HEK293 (cell line): ENCODE measurements around the gene HSPB6.

ENCODE experiments used
- CTCF ChIA-PET: fragments of 350-600 bp; formaldehyde crosslinking; extraction: SDS; loops from one replicate; lab custom pipeline; 2021; ENCODE audit warnings: antibody characterized with exemption; lab: Yijun Ruan, JAX
- POLR2A ChIA-PET: fragments of 300-600 bp; formaldehyde crosslinking; extraction: SDS; loops from one replicate; lab custom pipeline; 2020; ENCODE audit warnings: antibody characterized with exemption, inconsistent platforms; lab: Yijun Ruan, JAX
- H3K27ac ChIP-seq: fragments of 200-500 bp; sonication (Bioruptor generic); 2 replicates; pipeline ENCODE4 v1.5.1; 2014; ENCODE audit warnings: low read depth, low read length, control low read depth, inconsistent platforms; ENCODE audit errors: extremely low read depth
- H3K36me3 ChIP-seq, 2 experiments: fragments of 200-500 bp in 1 of 2; sonication (Bioruptor generic) in 1 of 2; 1 replicate in 1 of 2; 2 replicates in 1 of 2; pipeline ENCODE4 v1.5.1; 2014 to 2017; ENCODE audit warnings: inconsistent platforms in 2 of 2, low read length in 2 of 2; ENCODE audit not compliant: control insufficient read depth in 2 of 2, insufficient read depth in 1 of 2
- H3K4me1 ChIP-seq: fragments of 200-500 bp; sonication (Bioruptor generic); 2 replicates; pipeline ENCODE4 v1.5.1; 2014; ENCODE audit warnings: mild to moderate bottlenecking, low read length, inconsistent platforms; ENCODE audit not compliant: control insufficient read depth, insufficient read depth
- H3K4me3 ChIP-seq: 2 replicates; pipeline ENCODE4 v1.5.1; 2011; ENCODE audit warnings: low read depth, mild to moderate bottlenecking, control low read depth, low read length, moderate library complexity
- H3K9me3 ChIP-seq: fragments of 200-500 bp; sonication (Bioruptor generic); 2 replicates; pipeline ENCODE4 v1.5.1; 2014; ENCODE audit warnings: low read depth, low read length, inconsistent platforms; ENCODE audit not compliant: control insufficient read depth, insufficient read depth
- ATF2 ChIP-seq: fragments of 450-650 bp; formaldehyde crosslinking; IDR thresholded peaks from 2 replicates; pipeline ENCODE4 v1.5.1; 2016; ENCODE audit warnings: missing biosample characterization, missing genetic modification characterization, low read depth
- GLIS1 ChIP-seq: fragments of 450-650 bp; formaldehyde crosslinking; IDR thresholded peaks from 2 replicates; pipeline ENCODE4 v1.5.1; 2016; ENCODE audit warnings: missing biosample characterization, missing genetic modification characterization
- HOXD13 ChIP-seq: sonication (generic); formaldehyde crosslinking; IDR thresholded peaks from 2 replicates; pipeline ENCODE4 v1.8.0; 2022; ENCODE audit warnings: missing genetic modification reagents, borderline replicate concordance
- KLF17 ChIP-seq: fragments of 450-650 bp; formaldehyde crosslinking; IDR thresholded peaks from 2 replicates; pipeline ENCODE4 v1.5.1; 2016; ENCODE audit warnings: missing biosample characterization, missing genetic modification characterization
- SP7 ChIP-seq: fragments of 450-650 bp; formaldehyde crosslinking; IDR thresholded peaks from 2 replicates; pipeline ENCODE4 v1.5.1; 2016; ENCODE audit warnings: missing biosample characterization, missing genetic modification characterization
- YY1 ChIP-seq: fragments of 450-650 bp; formaldehyde crosslinking; IDR thresholded peaks from 2 replicates; pipeline ENCODE4 v1.5.1; 2018; ENCODE audit warnings: missing biosample characterization, missing genetic modification characterization
- ZNF10 ChIP-seq: fragments of 450-650 bp; formaldehyde crosslinking; IDR thresholded peaks from 2 replicates; pipeline ENCODE4 v1.5.1; 2017; ENCODE audit warnings: missing biosample characterization, missing genetic modification characterization
- ZNF184 ChIP-seq: fragments of 450-650 bp; IDR thresholded peaks from 2 replicates; pipeline ENCODE4 v1.5.1; 2018; ENCODE audit warnings: missing biosample characterization, mild to moderate bottlenecking, missing genetic modification characterization
- ZNF302 ChIP-seq: fragments of 450-650 bp; formaldehyde crosslinking; IDR thresholded peaks from 2 replicates; pipeline ENCODE4 v1.5.1; 2016; ENCODE audit warnings: missing biosample characterization, missing genetic modification characterization, low read depth
- ZNF335 ChIP-seq: fragments of 450-650 bp; formaldehyde crosslinking; conservative IDR thresholded peaks from 2 replicates; pipeline ENCODE4 v1.5.1; 2016; ENCODE audit warnings: missing biosample characterization, missing genetic modification characterization
- ZNF473 ChIP-seq: fragments of 450-650 bp; formaldehyde crosslinking; IDR thresholded peaks from 2 replicates; pipeline ENCODE4 v1.5.1; 2017; ENCODE audit warnings: missing biosample characterization, missing genetic modification characterization
- ZNF48 ChIP-seq: fragments of 450-650 bp; formaldehyde crosslinking; IDR thresholded peaks from 2 replicates; pipeline ENCODE4 v1.5.1; 2016; ENCODE audit warnings: missing biosample characterization, missing genetic modification characterization
- ZNF513 ChIP-seq: fragments of 450-650 bp; IDR thresholded peaks from 2 replicates; pipeline ENCODE4 v1.5.1; 2018; ENCODE audit warnings: missing biosample characterization, missing genetic modification characterization
- ZNF521 ChIP-seq: fragments of 450-650 bp; formaldehyde crosslinking; IDR thresholded peaks from 2 replicates; pipeline ENCODE4 v1.5.1; 2017; ENCODE audit warnings: missing biosample characterization, mild to moderate bottlenecking, missing genetic modification characterization
- ZNF530 ChIP-seq: fragments of 450-650 bp; formaldehyde crosslinking; IDR thresholded peaks from 2 replicates; pipeline ENCODE4 v1.5.1; 2016; ENCODE audit warnings: low read depth, missing biosample characterization, missing genetic modification characterization
- ZNF549 ChIP-seq: fragments of 450-650 bp; IDR thresholded peaks from 2 replicates; pipeline ENCODE4 v1.5.1; 2018; ENCODE audit warnings: missing biosample characterization, missing genetic modification characterization, mild to moderate bottlenecking, inconsistent platforms, moderate library complexity
- ZNF561 ChIP-seq: fragments of 450-650 bp; IDR thresholded peaks from 2 replicates; pipeline ENCODE4 v1.5.1; 2018; ENCODE audit warnings: missing biosample characterization, missing genetic modification characterization, borderline replicate concordance
- ZNF571 ChIP-seq: fragments of 450-650 bp; formaldehyde crosslinking; IDR thresholded peaks from 2 replicates; pipeline ENCODE4 v1.5.0; 2017; ENCODE audit warnings: missing biosample characterization, missing genetic modification characterization
- ZNF596 ChIP-seq: fragments of 450-650 bp; IDR thresholded peaks from 2 replicates; pipeline ENCODE4 v1.5.0; 2018; ENCODE audit warnings: missing biosample characterization, mild to moderate bottlenecking, missing genetic modification characterization, moderate library complexity
- ZNF654 ChIP-seq: fragments of 450-650 bp; formaldehyde crosslinking; IDR thresholded peaks from 2 replicates; pipeline ENCODE4 v1.5.1; 2016; ENCODE audit warnings: low read depth, missing biosample characterization, missing genetic modification characterization
- ZNF670 ChIP-seq: fragments of 450-650 bp; formaldehyde crosslinking; IDR thresholded peaks from 2 replicates; pipeline ENCODE4 v1.5.1; 2016; ENCODE audit warnings: missing biosample characterization, missing genetic modification characterization, low read depth
- ZNF837 ChIP-seq: fragments of 450-650 bp; formaldehyde crosslinking; IDR thresholded peaks from 2 replicates; pipeline ENCODE4 v1.5.1; 2016; ENCODE audit warnings: missing biosample characterization, missing genetic modification characterization
- ZSCAN4 ChIP-seq: fragments of 450-650 bp; formaldehyde crosslinking; IDR thresholded peaks from 2 replicates; pipeline ENCODE4 v1.5.1; 2017; ENCODE audit warnings: missing biosample characterization, missing genetic modification characterization
- TF ChIP-seq, protein P1 (sequence below): fragments of 450-650 bp; formaldehyde crosslinking; IDR thresholded peaks from 2 replicates; pipeline ENCODE4 v1.5.1; 2016; ENCODE audit warnings: missing biosample characterization, missing genetic modification characterization
- TF ChIP-seq, protein P2 (sequence below): fragments of 450-650 bp; formaldehyde crosslinking; IDR thresholded peaks from 2 replicates; pipeline ENCODE4 v1.5.1; 2017; ENCODE audit warnings: missing biosample characterization, mild to moderate bottlenecking, missing genetic modification characterization, moderate library complexity
- TF ChIP-seq, protein P3 (sequence below): fragments of 450-650 bp; formaldehyde crosslinking; optimal IDR thresholded peaks from 2 replicates; pipeline ENCODE3; 2016; ENCODE audit warnings: missing biosample characterization, mild to moderate bottlenecking, missing genetic modification characterization

Gene HSPB6

DNA sequence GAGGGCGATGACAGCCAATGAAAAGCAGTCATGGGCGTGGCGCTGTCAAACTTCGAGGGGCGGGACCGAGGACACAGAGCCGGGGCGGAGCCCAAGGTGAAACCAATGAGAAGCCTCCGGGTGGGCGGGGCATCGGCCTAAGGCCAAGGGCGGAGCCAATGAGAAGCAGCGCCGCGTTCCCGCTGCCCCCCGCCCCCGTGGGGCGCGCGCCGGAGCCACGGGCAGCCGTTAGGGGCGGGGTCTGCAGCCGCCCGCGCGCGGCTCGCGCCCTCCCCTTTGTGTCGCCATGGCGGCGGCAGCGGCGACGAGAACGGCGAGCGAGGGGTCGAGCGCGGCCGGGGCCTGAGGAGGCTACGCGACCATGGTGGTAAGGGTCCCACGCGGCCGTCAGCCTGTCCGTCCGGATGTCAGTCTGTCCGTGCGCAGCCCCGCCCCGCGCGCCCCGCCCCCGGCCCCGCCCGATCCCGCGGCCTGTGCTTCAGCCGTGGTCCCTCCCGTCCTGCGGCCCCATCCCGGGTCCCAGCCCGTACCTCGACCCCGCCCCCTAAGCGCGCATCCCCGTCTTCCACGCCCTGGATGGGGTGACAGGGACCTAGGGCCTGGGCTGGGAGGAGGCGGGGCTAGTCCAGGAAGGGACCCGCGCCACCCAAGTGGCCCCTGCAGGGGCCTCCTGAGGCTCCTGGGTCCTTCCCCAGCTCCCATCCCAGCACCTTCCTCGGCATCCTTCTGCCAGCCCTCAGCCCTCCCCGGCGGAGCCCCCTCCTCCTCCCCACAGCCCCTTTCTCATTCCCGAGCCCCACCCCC, 18.7 kb upstream of the HSPB6 start, which contains the start of gene ARHGAP33 (continued):
- TF ChIP-seq KLF17 (tag by site-specific recombination) (0 out of 2 replicates have a peak, but pooled peaks have one; percentile 11), YY1 (tag by site-specific recombination) (peak; percentile 73; the same call in 1 of the 2 replicates), ZNF571 (no peak), ZNF561 (tag by site-specific recombination) (peak; percentile 91; the same call in 1 of the 2 replicates), ZNF596 (tag by site-specific recombination) (peak; percentile 51; the same call in 1 of the 2 replicates), ZNF48 (tag by site-specific recombination) (no peak), ZNF10 (no peak), ZNF521 (tag by site-specific recombination) (no peak), ATF2 (tag by site-specific recombination) (no peak), ZNF837 (tag by site-specific recombination) (no peak), ZNF654 (tag by site-specific recombination) (no peak), ZNF302 (tag by site-specific recombination) (no peak), ZNF530 (tag by site-specific recombination) (no peak), ZNF549 (tag by site-specific recombination) (no peak)
- TF ChIP-seq, protein P1, sequence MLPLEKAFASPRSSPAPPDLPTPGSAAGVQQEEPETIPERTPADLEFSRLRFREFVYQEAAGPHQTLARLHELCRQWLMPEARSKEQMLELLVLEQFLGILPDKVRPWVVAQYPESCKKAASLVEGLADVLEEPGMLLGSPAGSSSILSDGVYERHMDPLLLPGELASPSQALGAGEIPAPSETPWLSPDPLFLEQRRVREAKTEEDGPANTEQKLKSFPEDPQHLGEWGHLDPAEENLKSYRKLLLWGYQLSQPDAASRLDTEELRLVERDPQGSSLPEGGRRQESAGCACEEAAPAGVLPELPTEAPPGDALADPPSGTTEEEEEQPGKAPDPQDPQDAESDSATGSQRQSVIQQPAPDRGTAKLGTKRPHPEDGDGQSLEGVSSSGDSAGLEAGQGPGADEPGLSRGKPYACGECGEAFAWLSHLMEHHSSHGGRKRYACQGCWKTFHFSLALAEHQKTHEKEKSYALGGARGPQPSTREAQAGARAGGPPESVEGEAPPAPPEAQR (tag by site-specific recombination): no peak

DNA sequence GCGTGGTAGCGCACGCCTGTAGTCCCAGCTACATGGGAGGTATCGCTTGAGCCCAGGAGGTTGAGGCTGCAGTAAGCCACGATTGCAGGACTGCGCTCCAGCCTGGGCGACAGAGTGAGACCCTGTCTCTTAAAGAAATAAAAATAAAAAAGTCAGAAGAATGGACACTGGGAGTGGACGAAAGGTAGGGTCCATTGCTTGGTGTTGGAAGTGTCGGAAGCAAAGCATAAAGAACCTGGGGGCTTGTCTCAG, 18.1 kb upstream of the HSPB6 start:
- Histone ChIP-seq H3K4me1 (peaks cover 24% of the 10 kb centered on the region), H3K4me3 (peak overlapping the region; percentile 21), H3K9me3 (no peaks in the 10 kb centered on the region), H3K27ac (no peak overlapping the region), H3K36me3 (peaks cover 17 to 26% of the 10 kb centered on the region in 2 experiments)
- ChIA-PET CTCF (interaction anchor here (0.7 to 0.9 kb wide), 3 partner anchors 10 to 294 kb away, joined by 3 read pairs; partner anchors contain the start of genes PSENEN and U2AF1L4), POLR2A (interaction anchor here (2.6 to 3.8 kb wide), 4 partner anchors 13 to 34 kb away, joined by 7 to 39 read pairs (median 22); partner anchors contain the start of genes IGFLR1, LIN37, PSENEN and U2AF1L4)
- TF ChIP-seq ZNF513 (tag by site-specific recombination): no peak
- TF ChIP-seq ZNF473 (tag by site-specific recombination): no peak
- peak; percentile 51; the same call in 1 of the 2 replicates for TF ChIP-seq GLIS1 (tag by site-specific recombination)
- TF ChIP-seq HOXD13: no peak
- TF ChIP-seq, protein P2, sequence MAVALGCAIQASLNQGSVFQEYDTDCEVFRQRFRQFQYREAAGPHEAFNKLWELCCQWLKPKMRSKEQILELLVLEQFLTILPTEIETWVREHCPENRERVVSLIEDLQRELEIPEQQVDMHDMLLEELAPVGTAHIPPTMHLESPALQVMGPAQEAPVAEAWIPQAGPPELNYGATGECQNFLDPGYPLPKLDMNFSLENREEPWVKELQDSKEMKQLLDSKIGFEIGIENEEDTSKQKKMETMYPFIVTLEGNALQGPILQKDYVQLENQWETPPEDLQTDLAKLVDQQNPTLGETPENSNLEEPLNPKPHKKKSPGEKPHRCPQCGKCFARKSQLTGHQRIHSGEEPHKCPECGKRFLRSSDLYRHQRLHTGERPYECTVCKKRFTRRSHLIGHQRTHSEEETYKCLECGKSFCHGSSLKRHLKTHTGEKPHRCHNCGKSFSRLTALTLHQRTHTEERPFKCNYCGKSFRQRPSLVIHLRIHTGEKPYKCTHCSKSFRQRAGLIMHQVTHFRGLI (tag by site-specific recombination): no peak
- peak; percentile 61 for TF ChIP-seq ZNF335 (tag by site-specific recombination)
- no peak for TF ChIP-seq ZNF184
- TF ChIP-seq, protein P3, sequence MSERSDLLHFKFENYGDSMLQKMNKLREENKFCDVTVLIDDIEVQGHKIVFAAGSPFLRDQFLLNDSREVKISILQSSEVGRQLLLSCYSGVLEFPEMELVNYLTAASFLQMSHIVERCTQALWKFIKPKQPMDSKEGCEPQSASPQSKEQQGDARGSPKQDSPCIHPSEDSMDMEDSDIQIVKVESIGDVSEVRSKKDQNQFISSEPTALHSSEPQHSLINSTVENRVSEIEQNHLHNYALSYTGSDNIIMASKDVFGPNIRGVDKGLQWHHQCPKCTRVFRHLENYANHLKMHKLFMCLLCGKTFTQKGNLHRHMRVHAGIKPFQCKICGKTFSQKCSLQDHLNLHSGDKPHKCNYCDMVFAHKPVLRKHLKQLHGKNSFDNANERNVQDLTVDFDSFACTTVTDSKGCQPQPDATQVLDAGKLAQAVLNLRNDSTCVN (tag by site-specific recombination): no peak
- TF ChIP-seq ZNF670 (tag by site-specific recombination): no peak
- no peak for TF ChIP-seq SP7 (tag by site-specific recombination)
- TF ChIP-seq ZSCAN4 (tag by site-specific recombination): no peak
